Muscle of arm (tissue), 12 donors: ENCODE data around the gene ARHGAP21. TPM values are rescaled to one million over a fixed set of nuclear protein-coding genes. Genes with fewer than 3 reads are reported as not detected.
"Not testable (repeated sequence)": the region's sequence is repeated elsewhere in the genome, so short reads cannot be mapped to it uniquely, and the experiment has no call there.

ENCODE experiments used
- DNase-seq: peaks from one replicate; pipeline ENCODE4 v3.0.0-alpha.2; 2013
- polyA plus RNA-seq, 12 donors: library from polyadenylated mRNA; unstranded; fragments of 120-200 nt; gene quantifications; one replicate each; pipeline ENCODE4 v1.2.1, GENCODE V29; 2013; ENCODE audit not compliant: insufficient read length in 12 of 12

The ARHGAP21 gene
- polyA plus RNA-seq, 12 donors = 49.2 to 127 (median 77.3) TPM; not detected in 1

DNA sequence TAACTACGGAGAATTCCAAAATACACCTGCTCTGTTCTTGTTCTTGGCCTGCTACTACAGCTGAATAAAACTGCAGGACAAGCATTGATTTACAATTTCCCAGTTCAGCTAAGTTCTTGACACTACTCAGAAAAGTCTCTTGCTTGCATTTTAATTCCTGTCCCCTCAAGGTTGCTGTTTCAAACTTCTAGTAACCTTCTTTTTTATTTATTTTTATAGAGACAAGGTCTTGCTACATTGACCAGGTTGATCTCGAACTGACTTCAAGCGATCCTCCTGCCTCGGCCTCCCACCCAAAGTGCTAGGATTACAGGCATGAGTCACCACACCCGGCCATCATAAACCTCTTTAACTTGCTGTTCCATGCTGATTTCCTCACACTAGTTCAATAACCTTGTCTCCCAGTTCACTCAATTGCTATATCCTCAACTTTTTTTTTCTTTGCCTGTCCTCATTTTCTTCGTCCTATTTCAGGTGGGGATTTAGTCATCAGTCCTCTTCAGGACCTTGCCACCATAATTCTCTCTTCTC is 79.9 kb downstream of the ARHGAP21 start:
- DNase-seq = no peak

DNA sequence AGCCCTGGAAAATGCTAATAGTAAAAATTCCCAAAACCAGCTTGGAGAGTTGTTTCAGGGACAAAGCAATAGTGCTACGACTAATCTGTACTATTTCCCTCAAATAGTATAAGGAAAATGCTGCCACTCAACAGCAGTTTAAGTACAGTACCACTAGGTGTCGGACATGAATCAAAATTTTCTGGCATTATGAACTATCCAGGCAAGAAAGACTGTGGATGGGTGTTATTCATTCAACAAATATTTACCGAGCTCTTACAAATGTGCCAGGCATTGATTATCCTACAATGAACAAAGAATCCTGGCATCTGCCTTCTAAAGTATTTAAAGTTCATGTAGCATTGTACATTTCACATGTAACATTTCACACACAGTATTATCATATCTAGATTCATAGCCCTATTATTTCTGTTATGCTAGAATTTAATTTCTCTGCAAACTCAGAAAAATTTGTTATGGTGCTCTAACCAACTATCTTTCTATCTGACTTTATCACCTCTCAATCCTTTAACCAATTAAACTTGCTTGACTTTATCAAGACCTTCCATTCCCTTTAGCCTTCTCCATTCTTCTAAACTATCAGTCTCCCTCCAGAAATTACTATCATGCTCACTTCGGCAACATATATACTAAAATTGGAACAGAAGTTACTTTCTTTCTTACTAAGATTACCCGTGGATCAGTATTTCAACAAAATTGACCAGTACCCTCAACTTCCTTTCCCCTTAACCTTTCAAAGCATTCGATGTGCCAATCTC is 80.6 kb downstream of the ARHGAP21 start:
- peak; percentile 63 for DNase-seq

DNA sequence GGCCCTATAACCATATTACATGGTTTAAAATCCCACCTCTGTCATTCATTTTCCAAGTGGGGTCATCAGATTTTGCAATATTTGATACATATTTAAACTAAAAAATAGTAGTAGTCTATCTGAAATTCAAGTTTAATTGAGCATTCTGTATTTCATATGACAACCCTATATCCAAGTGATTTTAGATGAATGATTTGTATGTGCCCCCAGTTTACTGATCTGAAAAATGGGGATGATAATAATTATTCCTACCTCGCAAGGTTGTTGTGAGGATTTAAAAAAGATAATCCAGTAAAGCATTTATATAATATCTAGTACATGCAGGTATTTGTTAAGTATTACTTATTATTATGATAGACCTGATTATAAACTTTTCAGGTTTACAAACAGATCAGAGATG is 84.6 kb downstream of the ARHGAP21 start:
- no peak for DNase-seq

DNA sequence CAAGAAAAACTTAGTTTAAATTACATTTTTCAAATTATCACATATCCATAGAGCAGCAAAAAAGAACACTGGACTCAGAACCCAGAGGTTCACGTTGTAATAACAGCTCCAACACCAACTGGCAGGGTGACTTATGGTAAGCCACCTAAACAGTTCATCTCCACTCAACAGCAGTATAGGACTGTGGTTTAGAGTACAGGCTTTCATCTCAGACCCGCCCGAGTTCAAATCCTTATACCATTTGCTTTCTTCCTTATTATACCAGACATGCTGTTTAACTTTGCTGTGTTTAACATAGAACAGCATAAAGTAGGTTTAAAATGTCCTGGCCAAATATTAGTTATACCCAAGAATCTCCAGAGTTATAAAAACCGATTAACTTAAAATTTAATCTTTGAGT is 97.9 kb downstream of the ARHGAP21 start:
- DNase-seq = no peak

DNA sequence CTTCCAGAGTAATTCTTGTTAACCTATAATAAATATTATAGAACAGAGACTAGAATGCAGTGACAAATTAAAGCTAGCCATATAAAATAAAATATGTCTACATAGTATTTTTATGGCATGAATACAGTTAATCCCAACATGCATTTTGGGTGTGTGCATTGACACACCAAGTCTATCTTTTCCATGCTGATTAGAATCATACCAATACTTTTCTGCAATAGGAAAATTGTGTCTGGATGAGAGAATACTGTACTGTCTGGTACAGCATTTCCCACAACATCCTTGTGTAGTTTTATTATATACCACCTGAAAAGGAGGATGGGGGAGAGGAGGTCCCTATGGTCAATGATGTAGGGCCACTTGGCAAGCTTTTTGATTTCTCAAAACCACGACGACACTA is 100.3 kb downstream of the ARHGAP21 start:
- no peak for DNase-seq

DNA sequence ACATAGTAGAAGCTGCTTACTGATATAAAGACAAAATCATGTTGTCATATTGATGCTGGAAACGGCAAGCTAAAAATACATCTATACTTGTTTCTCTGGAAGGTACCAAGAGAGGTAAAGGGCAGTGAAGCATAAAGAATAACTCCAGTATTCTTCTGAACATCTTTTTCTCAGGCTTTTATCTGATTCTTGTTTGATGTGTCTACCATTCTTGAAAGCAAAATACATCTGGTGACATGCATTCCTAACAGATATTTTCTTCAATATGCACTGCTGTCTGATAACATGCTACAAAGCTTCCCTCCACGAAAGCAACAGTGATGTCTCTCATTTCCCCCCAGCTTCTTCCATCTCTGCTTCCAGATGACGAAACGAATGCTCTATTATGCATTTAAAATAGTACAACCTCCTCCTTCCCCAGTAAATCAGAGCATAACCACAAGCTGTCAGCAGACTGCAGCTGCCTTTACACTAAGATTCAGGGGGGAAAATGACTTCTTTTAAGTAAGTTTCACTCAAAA is 100.8 kb downstream of the ARHGAP21 start:
- no peak for DNase-seq

DNA sequence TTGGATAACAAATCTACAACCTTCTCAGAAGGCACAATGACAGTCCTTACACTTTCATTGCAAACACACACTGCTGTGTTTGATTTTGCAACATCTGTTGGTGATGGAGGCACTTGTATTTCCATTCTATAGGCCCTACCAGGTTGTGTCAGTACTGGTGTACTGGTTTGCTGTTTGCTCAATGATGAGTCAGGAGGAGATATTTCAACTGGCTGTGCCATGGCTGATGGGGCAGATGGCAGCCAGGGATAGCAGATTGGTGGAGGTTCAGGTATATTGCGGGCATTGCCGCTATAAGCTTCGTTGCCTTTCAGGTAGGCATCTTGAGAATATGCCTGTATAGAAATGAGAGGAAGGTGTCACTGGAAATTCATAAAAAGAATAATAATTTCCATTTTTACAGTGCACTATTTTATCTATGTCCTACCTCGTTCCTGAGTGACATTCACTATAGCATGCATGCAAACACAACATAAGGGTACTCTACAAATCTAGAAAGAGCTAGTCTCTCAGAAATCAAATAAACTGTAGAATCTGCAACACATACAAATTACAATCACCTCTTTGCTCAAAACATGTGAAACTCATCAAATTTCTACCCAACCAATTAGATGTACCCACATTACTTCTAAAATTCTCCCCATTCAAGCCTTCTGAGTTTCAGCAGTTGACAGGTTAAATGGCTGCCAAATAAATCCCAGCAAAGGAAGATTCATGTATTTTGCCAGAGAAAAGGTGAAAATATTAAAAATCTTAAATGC is 102.5 kb downstream of the ARHGAP21 start:
- not testable (repeated sequence) for DNase-seq

DNA sequence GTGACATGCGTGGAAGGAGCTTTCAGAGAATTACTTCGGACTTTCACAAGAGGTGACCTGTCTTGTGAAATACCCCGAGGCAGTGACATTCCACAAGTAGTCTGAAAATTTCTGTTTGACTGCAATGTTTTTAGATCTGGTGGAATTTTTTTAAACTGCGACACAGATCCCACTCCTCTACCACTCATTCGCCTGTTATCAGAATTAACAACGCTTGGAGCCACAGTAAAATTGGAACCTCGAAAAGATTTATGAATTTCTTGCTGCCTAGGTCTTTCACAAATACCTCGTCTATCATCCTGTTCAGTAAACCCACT is 103.7 kb downstream of the ARHGAP21 start:
- DNase-seq = not testable (repeated sequence)

DNA sequence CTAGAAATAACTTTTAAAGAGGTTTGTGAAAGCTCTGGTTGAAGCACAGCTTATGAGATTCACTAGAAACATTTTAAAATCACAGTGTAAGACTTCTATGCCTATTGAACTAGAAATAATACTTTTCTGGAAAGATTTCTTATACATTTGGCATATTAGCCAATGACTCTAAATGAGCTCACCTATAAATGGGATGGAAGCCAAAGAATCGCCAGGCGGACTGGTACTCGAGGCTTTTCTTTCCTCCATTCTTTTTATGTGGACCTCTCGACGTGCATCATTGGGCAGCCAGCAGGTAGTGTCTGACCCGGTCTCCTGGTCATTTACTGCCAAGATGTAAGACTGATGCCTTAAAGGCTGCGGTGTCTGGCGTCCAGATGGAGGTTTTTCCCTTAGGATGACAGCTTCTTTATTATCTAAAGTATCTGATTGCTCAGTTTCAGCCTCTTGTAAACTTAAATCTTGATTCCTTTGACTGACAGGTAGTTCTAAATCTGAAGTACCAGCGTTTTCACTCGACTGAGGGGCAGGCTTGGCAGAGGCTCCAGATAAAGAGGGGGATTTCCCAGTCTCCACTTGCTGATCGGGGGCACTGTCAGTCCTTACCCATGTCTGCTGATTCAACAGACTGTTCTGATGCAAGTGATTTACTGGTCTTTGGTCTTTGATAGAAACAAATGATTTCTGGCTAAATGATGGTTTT is 104.2 kb downstream of the ARHGAP21 start:
- DNase-seq = not testable (repeated sequence)

DNA sequence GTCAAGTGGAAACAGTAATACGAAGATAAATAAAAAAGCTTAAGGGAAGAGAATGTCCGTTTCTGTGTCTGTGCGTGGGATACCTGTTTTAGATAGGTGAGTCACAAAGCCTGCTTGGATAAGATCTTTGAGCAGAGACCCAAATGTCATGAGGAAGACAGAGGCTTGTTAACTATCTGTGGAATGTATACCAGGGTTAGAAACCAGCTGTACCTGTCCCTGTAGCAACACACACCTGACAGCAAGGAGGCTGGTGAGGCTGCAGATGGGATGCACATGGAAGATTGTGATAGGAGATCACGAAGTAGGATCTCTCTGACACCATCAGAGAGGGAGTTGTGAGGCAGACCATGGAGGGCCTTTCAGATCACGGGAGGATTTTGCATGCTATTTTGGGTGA is 105.3 kb downstream of the ARHGAP21 start:
- DNase-seq = no peak

DNA sequence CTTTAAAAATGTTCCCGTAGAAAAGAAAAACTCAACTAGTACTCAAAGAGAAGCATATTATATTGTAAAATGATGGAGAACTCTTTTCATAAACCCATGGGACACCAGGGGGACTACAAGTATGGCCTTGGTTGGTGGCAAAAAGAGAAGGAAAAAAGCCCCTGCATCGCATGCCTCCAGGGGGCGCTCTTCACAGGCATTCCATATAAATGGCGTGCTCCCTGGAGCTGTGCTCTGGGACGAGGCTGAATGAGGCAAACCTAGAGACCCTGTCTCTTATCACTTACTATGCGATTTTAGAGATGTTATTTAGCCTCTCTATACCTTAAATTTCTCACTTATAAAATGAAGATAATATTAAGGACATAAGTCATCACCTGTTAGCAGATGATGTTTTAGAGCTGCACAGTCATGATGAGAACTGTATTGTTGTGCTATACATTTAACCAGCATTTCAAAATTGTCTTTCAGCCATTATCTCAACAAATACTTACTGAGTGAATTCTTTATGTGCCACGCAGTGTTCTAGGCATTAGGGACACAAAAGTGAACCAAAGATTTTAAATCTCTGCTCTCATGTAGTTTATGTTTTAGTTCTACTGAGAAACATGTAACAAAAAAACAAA is 105.8 kb downstream of the ARHGAP21 start:
- no peak for DNase-seq

DNA sequence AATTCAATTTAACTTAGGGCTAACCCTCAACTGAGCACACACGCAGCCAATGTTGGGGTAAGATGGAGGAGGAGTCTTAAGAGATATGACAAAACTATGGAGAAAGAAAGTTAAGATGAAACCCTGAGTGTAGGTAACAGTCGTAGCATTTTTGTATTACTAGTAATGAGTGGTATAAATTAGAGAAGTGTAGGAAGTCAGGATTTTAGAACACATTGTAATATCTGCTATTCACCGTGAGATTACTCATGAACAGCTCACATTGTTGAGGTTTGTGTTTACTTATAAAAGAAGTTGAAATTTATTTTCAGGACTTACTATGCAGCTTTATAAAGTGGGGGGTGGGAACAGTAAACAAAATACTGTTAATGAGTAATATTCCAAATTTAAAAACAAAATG is 107.2 kb downstream of the ARHGAP21 start:
- no peak for DNase-seq

DNA sequence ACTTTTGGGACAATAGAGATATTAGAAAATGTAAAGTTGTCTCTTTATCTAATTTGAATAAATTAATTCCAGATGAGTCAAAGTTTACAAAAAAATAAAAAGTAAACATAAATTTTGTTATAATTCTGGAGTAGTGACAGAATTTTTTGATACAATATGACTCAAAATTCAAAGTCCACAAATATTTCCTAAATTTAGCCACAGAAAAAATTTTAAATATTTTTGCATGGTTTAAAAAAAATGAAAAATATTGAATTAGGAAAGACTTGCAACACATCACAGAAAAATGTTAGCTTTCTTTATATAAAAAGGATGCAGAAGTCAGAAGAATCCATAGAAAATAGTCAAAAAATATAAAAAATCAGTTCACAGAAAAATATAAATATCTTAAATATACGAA is 117.7 kb downstream of the ARHGAP21 start:
- DNase-seq = no peak

DNA sequence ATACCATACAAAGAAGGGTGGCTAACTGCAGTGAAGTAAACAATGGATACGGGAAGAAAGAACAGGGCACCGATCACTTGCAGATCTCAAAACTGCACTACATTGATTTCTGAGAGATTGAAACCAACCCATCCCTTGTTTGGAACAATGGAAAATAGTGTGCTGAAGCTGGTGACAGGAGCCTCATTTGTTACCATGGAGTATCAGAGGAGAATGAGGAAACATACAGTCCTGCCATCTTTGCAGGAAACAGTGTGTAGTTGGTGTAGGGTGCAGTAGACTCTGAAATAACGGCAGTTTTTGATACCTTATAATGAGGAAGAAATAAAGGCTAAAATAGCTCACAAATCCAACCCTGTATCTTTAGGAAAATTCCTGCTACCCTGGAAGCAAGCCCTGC is 118.5 kb downstream of the ARHGAP21 start:
- DNase-seq = no peak

DNA sequence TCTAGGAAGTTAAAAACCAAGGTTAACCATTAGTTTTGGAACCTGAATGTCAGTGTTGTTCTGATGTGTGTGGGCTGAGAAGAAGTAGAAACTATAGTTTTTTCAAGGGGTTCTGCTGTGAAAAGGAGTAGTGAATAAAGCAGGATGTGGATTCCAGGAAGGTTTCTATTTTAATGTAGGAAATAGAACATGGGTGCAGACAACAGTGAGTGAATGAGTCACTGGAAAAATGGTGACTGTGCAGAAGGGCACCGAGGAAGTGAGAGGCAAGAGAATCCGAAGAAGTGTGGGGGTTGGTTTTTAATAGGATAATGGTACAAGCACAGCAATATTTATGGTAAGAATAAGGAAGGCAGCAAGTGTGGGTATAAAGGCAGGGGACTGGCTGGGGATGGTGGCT is 120.4 kb downstream of the ARHGAP21 start:
- no peak for DNase-seq

DNA sequence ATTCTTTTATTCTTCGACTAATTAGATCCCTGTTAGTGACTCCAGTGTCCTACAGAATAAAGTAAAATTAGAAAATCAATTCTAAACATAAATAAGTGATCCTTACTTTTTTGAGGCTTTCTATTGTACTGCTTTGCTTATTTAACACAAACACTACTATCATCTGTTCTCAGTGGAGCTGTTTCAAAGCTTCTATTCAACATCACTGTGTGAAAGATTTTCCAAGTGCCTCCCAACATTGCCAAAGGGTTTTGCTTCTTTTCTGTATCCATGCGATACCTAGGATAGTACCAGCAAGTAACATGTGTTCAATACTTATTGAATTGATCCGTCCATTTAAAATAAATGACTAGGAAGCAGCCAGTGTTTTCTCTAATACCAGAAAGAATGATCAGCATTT is 125.7 kb downstream of the ARHGAP21 start:
- DNase-seq = no peak

DNA sequence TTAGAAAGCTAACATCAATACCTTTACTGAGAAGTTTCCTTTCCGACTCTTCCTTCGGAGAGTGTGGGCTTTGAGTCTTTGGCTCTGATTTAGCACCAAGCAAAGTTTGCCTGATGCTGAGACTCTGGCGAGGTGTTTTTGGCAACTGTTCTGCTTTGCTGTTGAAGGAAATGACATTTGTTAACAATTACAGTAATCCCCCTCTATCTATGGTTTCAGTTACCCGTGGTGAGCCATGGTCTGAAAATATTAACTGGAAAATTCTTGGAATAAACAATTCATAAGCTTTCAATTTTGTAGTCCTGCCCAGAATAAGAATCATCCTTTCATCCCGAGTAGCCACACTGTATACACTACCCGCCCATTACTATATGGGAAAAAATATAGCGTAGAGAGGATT is 126.3 kb downstream of the ARHGAP21 start:
- DNase-seq = no peak

DNA sequence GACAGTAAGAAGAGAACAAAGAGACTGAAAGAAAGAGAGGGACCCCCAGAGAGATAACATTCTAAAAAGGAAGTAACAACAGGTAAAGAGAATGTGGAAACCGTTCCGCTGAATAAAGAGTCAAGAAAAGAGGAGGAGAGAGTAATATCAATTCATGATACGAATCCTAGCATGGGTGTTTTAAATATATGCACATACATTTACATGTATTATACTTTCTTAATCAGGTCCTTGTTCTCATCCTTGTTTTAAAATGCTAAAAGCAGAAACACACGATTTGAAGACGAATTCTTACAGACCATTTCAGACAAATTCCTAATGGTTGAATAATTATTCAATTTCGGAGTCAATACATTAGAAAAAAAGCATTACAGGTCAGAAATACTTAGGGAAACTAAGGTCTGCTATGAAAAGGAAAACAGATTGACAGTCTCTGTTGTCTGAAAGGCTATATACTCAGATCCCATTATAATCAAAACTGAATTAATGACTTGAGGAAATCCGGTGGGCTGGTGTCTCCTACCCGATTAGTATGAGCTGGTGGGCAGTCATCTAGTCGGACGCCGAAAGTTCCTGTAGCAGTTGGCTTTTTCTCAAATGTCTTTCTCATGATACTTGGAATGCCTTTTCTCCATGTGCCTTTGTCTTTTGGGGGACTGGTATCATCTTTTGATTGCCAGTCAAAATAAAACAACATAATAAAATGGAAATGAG is 127.3 kb downstream of the ARHGAP21 start:
- no peak for DNase-seq

DNA sequence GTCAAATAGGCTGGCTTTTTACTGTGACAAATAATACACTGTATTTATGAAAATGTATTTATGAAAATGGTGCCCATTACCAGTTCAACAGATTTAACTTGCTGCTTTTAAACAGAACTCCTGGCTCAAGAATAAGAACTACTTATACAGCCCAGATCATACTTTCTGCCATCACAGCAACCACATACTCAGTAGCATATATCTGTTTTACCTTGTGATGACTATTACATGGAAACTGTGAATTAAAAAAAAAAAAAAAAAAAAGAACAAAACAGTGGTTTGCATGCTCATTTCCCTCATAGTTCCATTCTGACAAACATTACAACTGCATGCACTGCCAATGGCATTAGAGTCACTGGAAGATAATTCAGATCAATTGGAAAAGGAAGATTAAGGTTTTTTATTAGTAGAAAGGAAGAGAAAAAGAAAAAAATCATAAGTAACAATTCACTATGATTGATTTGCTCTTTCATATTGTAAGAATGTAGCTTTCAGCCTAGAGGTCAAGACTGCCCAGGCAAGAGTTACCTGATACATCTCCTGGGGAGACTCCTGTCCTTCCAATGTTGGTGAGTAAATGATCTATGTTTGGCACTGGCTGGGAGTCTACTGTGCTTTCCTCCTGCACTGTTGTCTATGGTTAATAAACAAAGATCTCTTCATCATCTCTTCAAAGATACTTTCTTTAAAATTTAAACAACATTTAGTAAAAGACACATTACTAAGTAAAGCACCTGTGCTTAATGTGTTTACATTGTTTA is 132.8 kb downstream of the ARHGAP21 start:
- no peak for DNase-seq

DNA sequence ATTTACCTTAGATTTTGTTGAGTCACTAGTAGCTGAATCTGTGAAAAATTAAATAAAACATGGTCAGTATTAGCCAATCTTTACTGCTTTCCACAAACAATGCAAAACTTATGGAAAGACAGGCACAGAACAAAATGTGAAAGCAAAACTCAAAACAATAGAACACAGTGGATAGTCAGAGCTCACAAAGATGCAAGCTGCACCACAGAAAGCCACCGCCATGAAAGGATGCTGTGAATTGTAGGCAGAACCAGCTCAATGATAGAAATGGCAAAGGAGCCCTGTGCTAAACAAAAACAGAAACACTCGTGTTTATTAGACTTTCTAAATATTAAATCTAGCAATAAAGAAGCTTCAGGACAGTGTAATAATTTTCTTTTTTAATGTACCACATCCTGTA is 134.4 kb downstream of the ARHGAP21 start:
- DNase-seq = no peak

DNA sequence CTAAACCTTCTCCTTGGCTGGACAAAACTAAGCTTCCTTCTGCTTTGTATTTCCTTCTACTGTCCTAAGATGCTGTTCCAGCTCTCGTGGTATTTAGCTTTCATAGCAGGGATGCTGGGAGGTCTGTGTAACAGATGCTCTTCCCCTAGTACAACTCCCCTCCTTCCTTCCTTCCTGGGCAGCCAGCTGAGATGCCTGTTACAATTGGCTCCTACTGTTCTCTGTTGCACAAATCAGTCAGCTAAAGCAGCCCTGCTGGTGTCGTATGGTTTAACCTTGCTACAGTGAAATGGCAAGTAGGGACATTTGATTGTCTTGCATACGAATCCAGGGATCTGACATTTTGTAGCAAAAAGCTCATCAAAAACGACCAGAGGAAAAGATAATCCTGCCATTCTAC is 143.8 kb downstream of the ARHGAP21 start:
- no peak for DNase-seq
